ENCODE data around the gene STIM1.
"Not testable (repeated sequence)": the region's sequence is repeated elsewhere in the genome, so short reads cannot be mapped to it uniquely, and the experiment has no call there.

STIM1 gene

DNA sequence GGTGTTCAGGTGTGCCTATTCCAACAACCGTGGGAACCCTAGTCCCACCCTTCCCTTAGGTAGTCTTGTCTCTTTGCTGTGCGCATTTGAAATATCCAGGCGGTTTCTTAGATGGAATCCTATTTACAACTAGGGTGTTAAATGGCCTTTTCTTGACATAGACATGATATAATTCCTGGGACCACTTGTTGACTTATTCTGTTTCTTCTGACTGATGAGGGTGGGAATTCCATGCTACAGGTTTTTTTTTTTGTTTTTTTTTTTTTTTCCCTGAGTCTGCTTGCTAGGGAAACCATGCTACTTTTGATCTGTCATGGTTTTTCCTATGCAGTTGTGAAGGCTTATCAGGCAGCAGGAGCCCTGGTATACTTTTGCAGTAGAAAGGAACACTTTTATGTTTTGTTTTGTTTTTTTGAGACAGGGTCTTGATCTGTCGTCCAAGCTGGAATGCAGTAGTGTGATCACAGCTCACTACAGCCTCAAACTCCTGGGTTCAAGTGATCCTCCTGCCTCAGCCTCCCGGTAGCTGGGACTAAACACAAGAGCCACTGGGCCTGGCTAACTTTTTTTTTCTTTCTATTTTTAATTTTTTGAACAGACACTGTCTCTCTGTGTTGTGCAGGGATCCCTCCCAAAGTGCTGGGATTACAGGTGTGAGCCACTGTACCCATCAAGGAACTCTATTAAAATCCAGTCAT, 1.5 kb downstream of the STIM1 start:
- in situ Hi-C loops (cut with HindIII; ENCODE audit: low pct_ligation_motif_present, low sequenced_read_pairs): no loop called here
- Histone ChIP-seq H3K36me3 (replicated peaks) (no peaks in the 10 kb centered on the region), H3K4me3 (ENCODE audit: low read depth, low read length) (no peak overlapping the region), H3K27me3 (replicated peaks) (no peaks in the 10 kb centered on the region), H3K27ac (no peak overlapping the region)
- TF ChIP-seq, protein P1, sequence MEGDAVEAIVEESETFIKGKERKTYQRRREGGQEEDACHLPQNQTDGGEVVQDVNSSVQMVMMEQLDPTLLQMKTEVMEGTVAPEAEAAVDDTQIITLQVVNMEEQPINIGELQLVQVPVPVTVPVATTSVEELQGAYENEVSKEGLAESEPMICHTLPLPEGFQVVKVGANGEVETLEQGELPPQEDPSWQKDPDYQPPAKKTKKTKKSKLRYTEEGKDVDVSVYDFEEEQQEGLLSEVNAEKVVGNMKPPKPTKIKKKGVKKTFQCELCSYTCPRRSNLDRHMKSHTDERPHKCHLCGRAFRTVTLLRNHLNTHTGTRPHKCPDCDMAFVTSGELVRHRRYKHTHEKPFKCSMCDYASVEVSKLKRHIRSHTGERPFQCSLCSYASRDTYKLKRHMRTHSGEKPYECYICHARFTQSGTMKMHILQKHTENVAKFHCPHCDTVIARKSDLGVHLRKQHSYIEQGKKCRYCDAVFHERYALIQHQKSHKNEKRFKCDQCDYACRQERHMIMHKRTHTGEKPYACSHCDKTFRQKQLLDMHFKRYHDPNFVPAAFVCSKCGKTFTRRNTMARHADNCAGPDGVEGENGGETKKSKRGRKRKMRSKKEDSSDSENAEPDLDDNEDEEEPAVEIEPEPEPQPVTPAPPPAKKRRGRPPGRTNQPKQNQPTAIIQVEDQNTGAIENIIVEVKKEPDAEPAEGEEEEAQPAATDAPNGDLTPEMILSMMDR (IDR thresholded peaks at IDR 0.05; ENCODE audit: low read depth, low read length, missing control alignments): no peak
- DNase-seq: no peak

DNA sequence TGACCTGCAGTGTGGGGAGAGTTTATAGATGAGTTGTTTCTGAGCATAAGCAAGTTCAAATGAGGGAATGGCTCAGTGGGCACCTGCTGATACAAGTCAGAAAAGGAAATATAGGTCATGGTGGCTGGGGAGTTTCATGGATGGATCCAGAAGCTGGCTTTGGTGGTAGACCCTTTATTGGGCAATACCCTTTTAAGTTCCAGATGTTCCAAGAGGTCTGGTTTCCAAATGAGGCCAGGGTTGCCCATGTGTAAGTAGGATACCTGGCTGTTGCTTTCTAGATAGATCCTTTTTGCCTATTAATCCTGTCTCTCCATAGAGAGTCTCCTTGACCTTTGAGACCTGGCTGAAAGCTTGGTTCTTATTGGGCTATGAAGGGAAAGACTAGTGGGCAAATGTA, 2.2 kb downstream of the STIM1 start:
- in situ Hi-C loops (cut with HindIII; ENCODE audit: low pct_ligation_motif_present, low sequenced_read_pairs): no loop called here
- no peak overlapping the region for H3K27ac ChIP-seq
- no peak for DNase-seq
- H3K36me3 ChIP-seq (replicated peaks): no peaks in the 10 kb centered on the region
- H3K27me3 ChIP-seq (replicated peaks): no peaks in the 10 kb centered on the region
- H3K4me3 ChIP-seq (ENCODE audit: low read depth, low read length): no peak overlapping the region
- TF ChIP-seq, protein P1 (IDR thresholded peaks at IDR 0.05; ENCODE audit: low read depth, low read length, missing control alignments): no peak

DNA sequence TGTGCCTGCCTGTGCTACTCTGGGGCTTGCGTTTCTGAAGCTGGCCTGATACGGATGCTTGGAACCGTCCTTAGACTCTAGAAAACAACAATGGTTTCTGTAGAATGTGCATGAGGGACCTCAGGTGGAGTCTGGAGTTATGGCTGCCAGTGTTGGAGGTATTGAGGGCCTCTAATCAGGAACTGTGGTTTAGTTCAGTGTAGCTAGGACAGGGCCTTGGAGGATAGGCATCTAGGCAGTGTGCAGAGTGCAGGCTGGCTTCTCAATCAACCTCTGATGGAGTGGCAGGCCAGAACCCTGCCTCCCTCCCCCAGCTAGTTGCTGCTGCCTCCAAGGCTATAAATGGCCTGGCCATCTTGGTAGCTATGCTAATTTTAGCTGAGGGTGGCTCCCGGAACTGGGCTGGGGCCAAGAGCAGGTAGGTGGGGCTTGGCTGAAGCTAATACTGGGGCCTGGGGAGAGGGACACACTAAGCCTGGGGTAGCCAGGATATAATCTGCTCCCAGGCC, 4.0 kb downstream of the STIM1 start:
- Histone ChIP-seq H3K36me3 (replicated peaks) (no peaks in the 10 kb centered on the region), H3K27ac (no peak overlapping the region), H3K27me3 (replicated peaks) (no peaks in the 10 kb centered on the region), H3K4me3 (ENCODE audit: low read depth, low read length) (no peak overlapping the region)
- in situ Hi-C loops (cut with HindIII; ENCODE audit: low pct_ligation_motif_present, low sequenced_read_pairs): no loop called here
- no peak for DNase-seq
- TF ChIP-seq, protein P1 (IDR thresholded peaks at IDR 0.05; ENCODE audit: low read depth, low read length, missing control alignments): no peak

DNA sequence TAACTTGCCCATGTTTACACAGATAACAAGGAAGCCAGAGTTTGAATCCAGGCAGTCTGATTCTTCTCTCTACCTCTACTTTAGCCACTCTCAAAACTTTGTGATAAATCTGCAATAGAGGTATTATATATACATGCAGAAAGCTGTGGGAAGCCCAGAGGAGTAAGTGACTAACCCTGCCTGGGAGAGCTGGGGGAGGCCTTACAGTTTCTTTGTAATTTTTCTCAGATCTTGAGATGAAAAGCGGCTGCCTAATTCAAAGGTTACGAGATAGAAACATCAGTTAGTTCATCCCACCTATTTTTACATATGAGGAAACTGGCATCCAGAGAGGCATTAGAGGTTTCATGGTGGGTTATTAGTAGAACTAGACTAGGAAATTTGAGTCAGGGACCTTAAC, 4.9 kb downstream of the STIM1 start:
- DNase-seq: no peak
- TF ChIP-seq, protein P1 (IDR thresholded peaks at IDR 0.05; ENCODE audit: low read depth, low read length, missing control alignments): no peak
- Histone ChIP-seq H3K27me3 (replicated peaks) (no peaks in the 10 kb centered on the region), H3K27ac (no peak overlapping the region), H3K4me3 (ENCODE audit: low read depth, low read length) (no peak overlapping the region), H3K36me3 (replicated peaks) (no peaks in the 10 kb centered on the region)
- in situ Hi-C loops (cut with HindIII; ENCODE audit: low pct_ligation_motif_present, low sequenced_read_pairs): no loop called here

DNA sequence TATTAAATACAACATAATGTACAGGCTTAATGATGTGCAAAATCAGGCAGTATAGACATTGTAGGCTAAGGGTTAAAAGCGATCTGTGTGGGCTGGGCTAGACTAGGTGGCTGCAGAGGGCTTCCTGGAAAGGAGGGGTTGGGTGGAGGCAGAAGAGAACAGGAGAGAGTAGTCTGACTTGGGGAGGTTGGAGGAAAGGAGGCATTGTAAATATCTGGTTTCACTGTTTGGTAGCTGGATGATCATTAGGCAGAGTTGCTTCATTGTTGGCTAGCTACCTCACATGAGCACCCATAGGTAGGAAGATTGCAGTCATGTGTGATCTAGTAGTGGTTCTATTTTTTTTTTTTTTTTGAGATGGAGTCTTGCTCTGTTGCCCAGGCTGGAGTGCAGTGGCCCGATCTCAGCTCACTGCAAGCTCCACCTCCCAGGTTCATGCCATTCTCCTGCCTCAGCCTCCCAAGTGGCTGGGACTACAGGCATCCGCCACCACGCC, 5.5 kb downstream of the STIM1 start:
- H3K27me3 ChIP-seq (replicated peaks); H3K4me3 ChIP-seq (ENCODE audit: low read depth, low read length); H3K36me3 ChIP-seq (replicated peaks); H3K27ac ChIP-seq; in situ Hi-C loops (cut with HindIII; ENCODE audit: low pct_ligation_motif_present, low sequenced_read_pairs); DNase-seq: not testable (repeated sequence)

DNA sequence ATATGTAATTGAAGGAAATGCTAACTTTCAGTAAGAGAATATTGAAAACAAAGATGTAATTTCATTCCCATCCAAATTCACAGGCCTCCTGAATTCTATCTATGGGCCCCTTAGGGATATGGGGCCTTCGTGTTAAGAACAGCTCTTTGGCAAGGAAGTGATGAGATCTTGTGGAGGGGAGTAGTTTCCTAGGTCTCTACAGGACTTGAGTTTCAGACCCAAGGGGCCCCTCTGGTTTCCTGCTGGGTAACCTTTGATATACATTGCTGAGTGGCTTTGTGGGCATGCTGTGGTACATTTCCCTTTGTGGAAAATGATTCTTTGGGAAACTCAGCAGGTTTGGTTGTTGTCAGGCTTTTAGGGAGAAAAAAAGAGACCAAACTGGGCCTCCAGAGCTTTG, 6.2 kb downstream of the STIM1 start:
- in situ Hi-C loops (cut with HindIII; ENCODE audit: low pct_ligation_motif_present, low sequenced_read_pairs): no loop called here
- H3K36me3 ChIP-seq (replicated peaks): no peaks in the 10 kb centered on the region
- no peaks in the 10 kb centered on the region for H3K27me3 ChIP-seq (replicated peaks)
- DNase-seq: no peak
- TF ChIP-seq, protein P1 (IDR thresholded peaks at IDR 0.05; ENCODE audit: low read depth, low read length, missing control alignments): no peak
- H3K27ac ChIP-seq: no peak overlapping the region
- H3K4me3 ChIP-seq (ENCODE audit: low read depth, low read length): no peak overlapping the region

Measured in brain microvascular endothelial cell (primary cell).